ENCODE results near the gene RPP38.

RPP38 gene

DNA sequence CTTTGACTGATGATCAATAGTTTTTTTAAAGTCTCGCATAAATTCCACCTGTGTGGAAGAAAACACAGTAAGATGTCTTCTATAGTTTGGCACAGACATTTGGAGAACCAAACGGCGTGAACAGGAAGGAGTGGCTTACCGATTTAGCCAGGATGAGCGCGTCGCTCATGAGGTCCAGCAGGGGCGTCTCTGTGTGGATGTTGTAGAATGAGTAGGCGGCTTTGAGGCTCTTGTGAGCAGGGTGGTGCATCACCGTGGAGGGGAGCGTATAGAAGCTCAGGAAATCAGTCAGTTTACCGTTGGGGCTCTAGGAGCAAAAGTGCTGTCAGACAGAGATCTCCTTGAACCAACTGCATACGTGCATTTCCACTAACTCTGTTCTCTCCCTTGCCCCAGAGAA lies 15.5 kb downstream of the RPP38 start:
- DNase-seq (ENCODE audit: low read depth in 2 of 2): no peak

DNA sequence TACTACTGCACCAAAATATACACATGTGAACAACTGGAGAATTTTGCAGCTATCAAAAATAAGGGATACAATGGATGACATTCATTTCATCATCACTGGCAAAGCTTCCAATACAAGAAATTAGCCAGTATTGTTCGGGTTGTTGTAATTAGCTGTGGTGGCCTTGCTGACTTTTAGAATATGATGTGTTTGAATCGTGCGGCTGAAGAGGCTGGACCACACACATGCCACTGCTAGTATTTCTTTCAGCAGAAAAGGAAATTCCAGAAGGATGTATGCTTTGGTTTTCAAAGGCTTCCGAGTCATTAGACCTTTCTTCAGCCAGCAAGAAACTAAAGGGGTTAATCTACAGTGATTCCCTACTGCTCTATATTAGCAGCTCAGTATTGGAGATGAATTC lies 16.6 kb downstream of the RPP38 start:
- no peak for DNase-seq (ENCODE audit: low read depth in 2 of 2)

DNA sequence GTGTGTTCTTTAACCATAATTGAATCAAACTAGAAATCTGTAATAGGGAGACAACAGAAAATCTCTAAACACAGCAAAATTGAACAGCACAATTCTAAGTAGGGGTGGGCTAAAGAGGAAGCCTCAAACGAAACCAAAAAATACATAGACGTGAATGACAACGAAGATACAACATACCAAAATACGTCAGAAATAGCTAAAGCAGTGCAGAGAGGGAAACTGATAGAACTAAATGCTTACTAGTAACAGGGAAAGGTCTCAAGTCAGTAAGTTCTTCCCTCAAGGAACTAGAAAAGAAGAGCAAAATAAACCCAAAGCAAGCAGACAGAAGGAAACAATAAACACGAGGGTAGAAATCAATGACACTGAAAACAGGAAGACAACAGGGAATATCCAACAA lies 19.1 kb downstream of the RPP38 start:
- DNase-seq (ENCODE audit: low read depth in 2 of 2): no peak

DNA sequence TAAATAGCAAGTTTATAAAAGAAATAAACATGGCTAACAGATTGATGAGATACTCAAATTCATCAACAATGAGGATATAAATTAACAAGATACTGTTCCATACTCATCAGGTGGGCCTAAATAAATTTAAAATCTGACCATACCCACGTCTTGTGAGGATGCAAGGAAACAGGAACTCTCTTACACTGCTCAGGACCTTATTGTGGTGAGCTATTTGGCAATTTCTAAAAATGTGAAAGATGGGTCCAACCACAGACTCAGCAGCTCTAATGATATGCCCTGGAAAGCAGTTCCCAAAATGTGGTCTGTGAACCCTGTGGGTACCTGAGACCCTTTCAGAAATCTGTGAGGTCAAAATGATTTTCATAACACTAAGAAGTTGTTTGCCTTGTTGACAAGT lies 21.5 kb downstream of the RPP38 start:
- DNase-seq (ENCODE audit: low read depth in 2 of 2): no peak

- no peak for DNase-seq (ENCODE audit: low read depth in 2 of 2)
These were observed 23.4 kb downstream of the RPP38 start for GRCh38 chr10:15120523-15120922.

DNA sequence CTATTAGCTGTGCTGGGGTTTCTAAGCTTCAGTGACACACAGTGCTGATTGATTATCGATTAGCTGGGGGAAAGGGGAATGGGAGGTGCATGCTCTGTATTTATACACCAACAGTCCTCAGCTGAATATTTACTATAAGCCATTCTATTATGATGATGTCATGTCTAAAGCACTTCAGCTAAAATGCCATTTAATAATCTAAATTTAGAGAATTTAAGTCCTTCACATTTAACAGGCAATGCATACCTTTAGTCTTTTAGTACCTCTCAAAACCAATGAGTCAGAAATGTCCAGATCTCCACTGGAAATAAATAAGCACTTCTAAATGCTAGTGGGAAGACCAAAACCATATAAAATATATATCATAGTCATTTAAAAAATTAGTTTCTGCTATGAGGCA lies 24.6 kb downstream of the RPP38 start:
- no peak for DNase-seq (ENCODE audit: low read depth in 2 of 2)

DNA sequence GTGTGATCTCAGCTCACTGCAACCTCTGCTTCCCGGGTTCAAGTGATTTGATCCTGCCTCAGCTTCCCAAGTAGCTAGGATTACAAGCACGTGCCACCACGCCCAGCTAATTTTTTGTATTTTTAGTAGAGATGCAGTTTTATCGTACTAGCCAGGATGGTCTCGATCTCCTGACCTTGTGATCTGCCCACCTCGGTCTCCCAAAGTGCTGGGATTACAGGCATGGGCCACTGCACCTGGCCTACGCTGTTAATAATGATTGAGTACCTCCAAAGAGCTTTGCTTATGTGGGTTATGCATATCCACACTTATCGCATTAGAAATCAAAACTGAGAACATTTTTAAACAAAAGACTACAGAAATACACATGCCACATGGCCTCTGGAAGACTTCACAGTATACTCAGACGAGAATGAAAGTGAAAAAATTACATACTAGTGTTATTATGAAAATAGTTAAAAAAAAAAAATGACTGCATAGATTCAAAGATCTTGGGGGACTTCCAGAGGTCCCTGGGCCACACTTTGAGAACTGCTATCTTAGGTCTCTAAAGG lies 25.4 kb downstream of the RPP38 start:
- DNase-seq (ENCODE audit: low read depth in 2 of 2): no peak

DNA sequence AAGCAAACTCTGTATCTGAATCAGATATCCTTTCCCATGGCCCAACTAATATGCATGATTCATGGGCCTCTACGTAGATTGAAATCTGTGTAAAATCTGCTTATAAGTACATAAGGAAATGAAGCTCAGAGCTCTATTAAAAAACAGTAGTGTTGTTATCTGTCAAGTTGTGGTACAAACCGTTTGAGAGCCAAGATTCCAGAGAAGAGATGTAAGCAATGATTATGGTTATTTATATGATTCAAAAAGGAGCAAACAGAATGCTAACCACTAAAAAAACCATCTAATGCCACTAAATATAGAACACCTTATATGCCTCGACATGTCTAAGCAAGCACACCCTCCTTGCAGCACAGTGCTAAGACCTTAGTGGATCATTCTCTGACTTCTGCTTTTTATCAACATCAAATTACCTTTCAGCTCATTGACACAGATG lies 26.6 kb downstream of the RPP38 start:
- DNase-seq (ENCODE audit: low read depth in 2 of 2): no peak

DNA sequence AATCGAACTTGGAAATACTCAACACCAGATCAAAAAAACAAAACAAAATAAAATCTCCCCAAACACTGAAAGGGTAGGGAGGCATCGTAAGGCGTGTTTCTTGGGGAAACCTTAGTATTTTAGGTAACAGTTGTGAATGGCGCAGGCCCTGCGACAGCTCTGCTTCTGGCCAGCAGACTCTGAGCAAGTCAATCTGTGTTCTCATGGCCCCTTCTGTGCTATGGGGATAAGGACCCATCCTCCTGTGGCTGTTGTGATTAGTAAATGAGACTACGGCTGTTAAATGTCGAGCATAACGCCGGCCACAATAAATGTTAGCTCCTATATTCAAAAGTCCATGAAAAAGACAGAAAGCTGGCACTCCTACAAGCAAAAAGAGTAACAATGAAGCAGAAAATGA lies 27.0 kb downstream of the RPP38 start:
- DNase-seq (ENCODE audit: low read depth in 2 of 2): no peak

DNA sequence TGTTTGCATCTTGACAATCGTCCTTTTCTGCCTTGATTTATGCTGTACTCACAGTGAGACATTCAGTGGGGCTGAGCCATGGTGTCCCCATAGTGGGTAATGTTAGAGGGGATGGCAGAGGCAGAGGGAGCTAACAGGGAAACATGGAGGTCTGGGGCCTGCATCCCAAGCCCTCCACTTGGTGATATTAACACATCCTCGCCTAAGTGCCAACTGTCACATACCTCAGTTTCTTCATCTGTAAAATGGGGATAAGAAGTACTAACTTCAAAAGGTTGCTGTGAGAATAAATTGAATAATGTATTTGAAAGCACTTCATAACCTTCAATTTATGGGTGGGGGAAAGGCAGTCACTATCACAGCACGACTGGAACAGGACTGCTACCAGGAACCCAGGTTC lies 27.8 kb downstream of the RPP38 start:
- DNase-seq (ENCODE audit: low read depth in 2 of 2): no peak

GRCh38 chr10:15131330-15131729 lies 34.2 kb downstream of the RPP38 start:
- DNase-seq (ENCODE audit: low read depth in 2 of 2): no peak

DNA sequence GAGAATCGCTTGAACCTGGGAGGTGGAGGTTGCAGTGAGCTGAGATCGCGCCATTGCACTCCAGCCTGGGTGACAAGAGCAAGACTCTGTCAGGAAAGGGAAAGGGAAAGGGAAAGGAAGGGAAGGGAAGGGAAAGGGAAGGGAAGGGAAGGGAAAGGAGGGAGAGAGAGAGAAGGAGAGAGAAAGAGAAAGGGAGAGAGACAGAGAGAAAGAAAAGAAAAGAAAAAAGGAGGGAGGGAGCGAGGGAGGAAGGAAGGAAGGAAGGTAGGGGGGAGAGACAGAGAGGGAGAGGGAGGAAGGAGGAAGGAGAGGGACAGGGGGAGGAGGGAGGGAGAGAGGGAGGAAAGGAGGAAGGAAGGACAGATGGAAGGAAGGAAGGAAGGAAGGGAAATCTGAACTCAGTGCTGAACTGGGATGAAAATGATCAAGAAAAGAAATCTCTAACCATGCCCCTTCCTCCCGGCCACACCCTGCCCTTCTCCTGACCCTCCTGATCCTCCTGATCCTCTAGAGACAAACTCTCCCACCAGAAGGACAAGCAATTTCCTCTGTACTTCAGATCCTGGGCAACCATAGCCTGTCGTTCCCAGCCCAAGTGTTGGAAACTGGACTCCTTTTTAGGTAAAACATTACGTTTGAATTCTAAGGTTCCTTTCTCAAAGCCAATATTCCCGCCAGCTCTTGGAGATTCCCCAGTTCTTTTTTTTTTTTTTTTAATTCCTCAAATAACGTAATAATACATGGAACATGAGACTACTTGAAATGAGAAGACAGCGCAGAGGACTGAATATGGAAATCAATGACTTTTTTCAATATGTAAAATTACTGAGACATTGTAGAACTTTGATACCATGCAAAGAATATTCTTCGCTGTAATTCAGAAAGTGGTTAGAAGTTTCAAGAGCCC lies 39.2 kb downstream of the RPP38 start:
- DNase-seq (ENCODE audit: low read depth in 2 of 2): no peak

- DNase-seq (ENCODE audit: low read depth in 2 of 2): no peak
These were observed 39.8 kb downstream of the RPP38 start for GRCh38 chr10:15137036-15137359.

DNA sequence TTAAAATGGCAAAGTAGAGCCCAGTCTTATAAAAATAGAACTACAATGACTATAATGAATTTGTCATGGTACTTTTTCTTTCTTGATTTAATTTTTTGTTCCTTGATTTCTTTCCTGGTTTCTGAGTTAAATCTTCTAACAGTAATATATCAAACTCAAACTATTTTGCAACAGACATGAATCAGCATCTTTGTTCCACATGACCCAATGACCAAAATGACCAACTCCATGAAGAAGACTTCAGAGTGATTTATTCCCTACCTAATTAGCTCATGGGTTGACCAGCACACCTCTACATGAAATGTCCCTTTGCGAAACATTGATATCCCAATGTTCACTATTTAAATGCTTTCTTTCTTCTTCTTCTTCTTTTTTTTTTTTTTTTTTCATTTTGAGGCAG lies 40.5 kb downstream of the RPP38 start:
- no peak for DNase-seq (ENCODE audit: low read depth in 2 of 2)

DNA sequence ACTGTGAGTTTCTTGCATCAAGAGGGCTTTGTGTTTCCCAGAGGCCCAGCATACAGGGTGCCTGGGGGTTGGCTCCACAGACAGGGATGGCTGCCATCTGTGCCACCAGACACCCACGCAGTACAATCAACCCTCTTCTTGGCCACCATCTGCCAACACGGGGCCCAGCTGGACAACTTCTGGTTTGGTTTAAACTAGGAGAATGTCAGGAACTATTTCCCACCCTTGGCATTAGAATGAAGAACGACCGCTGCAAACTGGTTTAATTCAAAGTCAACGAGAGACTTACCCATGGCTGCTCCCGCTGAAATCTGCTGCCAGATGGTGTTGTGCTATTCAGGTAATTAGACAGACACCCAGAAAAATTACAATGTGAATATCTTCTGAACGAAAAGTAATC lies 43.5 kb downstream of the RPP38 start:
- DNase-seq (ENCODE audit: low read depth in 2 of 2): no peak

DNA sequence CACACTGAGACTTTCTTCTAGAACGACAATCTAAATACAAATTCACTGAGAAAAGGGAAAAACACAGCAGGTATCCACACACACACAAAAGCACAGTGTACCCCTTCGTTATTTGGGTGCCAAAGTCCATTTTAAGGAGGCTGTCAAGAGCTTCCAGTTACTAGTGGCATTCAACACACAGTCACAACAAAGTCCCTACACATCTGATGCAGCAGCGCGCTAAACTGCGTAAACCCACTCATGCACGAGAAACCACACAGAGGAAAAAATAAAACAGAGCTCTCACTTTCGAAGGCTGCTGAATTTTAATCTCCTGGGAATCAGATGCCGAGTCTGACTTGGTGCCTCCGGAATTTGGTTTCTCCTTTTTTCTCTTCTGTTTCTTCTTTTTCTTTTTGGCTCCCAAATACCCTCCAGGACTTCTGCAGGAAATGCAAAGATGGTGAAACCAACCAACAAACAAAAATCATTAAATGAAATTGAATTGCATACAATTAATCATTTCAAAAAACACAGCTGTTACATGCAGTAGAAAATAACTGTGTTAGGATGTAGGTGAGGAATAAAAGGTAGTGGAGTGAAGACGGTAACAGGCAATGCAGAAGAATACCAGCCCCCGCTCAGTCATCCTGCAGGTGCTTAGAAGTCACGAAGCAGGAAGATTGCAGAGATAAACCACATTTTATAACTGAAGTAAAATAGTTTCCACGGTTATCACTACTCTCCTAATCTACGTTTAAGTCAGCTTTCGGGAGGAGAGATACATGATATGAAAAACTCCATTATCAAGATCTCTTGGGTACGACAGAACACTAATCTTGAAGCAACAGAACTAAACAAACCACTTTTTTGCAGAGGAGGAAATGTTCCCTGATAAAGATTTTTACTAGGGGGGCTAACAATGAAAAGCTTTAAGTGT lies 44.2 kb downstream of the RPP38 start:
- DNase-seq (ENCODE audit: low read depth in 2 of 2): peak in 1 of 2 donors; percentile 16

- DNase-seq (ENCODE audit: low read depth in 2 of 2): no peak
These were observed 47.6 kb downstream of the RPP38 start for GRCh38 chr10:15144788-15145187.

DNA sequence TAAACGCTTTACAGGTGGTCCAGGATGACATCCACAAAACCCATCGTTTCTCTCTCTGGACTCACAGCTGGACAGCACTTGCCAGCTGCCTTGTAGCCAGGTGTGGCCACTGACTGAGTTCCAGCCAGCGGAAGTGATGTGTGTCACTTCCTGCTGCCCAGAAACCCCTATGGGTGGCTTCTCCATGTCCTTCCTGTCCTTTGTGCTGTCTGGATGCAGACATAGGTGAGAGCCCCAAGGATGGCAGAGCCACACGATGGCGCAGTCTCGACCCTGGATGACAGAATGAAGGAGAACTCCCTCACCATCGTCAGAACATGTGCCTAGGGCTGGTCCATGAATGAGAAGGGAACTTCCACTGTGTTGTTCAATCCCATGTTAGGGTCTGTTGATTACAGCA lies 49.2 kb downstream of the RPP38 start:
- no peak for DNase-seq (ENCODE audit: low read depth in 2 of 2)

DNA sequence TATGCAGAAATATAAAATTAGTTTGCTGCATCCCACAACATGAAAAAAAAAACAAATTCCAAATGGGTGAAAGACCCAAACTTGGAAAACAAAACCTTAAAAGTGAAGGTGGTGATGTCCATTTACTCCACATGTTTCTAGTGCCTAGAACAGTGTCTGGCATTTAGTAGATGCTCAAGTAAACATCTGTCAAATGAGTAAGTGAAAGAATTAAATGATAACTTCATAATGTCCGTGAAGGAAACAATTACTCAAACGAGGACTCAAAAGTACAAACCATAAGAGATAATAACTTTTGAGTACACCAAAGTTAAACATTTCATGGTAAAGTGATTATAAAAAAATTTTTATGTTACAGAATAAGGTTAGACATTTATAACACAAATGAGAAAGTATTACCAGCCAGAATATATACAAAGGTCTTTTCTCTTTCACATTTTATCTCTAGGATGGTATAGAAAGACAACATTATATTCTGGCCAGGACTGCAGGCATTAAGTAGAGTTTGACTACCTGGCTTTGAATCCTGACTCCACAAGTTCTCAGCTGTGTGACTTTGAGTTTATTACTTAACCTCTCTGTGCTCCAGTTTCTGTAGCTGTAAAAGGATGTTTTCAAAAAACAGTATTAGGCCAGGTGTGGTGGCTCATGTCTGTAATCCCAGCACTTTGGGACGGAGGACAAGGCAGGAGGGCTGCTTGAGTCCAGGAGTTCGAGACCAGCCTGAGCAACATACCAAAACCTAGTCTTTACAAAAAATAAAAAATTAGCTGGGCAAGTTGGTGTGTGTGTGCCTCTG lies 50.6 kb downstream of the RPP38 start:
- no peak for DNase-seq (ENCODE audit: low read depth in 2 of 2)

- no peak for DNase-seq (ENCODE audit: low read depth in 2 of 2)
These were observed 52.1 kb downstream of the RPP38 start for GRCh38 chr10:15149042-15149771.

DNA sequence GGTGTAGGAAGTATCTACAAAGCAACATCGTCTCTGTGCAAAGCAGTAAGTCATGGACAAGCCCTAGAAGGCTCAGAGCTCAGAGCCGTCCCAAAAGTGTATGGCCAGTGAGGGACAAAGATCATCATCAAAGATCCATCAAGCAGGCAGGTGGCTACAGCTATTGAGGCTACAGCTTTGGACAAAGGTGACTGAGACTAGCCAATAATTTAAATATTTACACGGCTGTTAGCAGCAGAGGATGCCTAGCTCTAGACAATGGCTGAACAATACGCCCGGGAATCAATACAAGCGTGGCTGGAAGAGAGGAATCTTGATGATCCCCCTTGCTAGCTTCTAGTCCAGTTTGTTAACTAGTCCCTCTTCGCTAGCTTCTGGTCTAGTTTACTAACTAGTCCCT lies 53.4 kb downstream of the RPP38 start:
- DNase-seq (ENCODE audit: low read depth in 2 of 2): no peak
